HG03066 (cell line): ENCODE measurements around the gene ADGRG2.

ENCODE experiments used
- ATAC-seq: cut with Tn5 transposase; IDR thresholded peaks from one replicate; pipeline ENCODE4 v1.9.1; 2021; ENCODE audit warnings: low read depth; ENCODE audit not compliant: unreplicated experiment

Gene ADGRG2

GRCh38 chrX:18964026-18964425, 158.2 kb downstream of the ADGRG2 start:
- ATAC-seq = no peak

- no peak for ATAC-seq
Observed at GRCh38 chrX:18962329-18962728, 159.9 kb downstream of the ADGRG2 start.

- no peak for ATAC-seq
Observed at GRCh38 chrX:18961686-18962085, 160.6 kb downstream of the ADGRG2 start.

DNA sequence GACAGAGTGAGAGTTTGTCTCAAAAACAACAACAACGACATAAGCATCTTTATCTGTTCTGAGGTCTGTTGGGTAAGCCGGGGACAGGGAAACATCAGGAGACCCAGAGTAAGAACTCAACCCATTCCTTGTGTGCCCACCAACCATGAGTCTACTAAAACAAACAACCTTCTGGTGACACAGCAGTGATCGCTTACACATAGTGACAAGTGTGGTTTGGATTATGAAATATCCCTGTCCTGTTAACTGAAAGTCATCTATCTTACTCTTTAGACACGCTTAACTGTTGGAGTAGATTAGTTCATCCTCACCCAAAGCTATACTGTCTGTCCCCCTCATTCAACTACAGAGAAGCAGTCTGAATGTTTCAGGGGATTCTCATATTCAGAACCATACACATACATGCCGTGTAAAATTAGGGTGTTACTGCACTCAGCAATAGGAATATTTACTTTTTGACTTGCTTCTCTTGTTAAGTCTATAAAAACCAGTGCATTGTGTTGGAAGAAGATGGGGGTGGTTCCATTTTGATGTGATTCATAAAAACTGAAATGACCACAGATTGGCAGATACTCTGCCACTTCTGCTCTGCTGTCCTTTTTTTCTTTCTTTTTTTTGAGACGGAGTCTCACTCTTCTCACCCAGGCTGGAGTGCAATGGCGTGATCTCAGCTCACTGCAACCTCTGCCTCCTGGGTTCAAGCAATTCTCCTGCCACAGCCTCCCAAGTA, 165.8 kb downstream of the ADGRG2 start:
- ATAC-seq = no peak

GRCh38 chrX:18955676-18956075, 166.6 kb downstream of the ADGRG2 start:
- ATAC-seq = no peak

DNA sequence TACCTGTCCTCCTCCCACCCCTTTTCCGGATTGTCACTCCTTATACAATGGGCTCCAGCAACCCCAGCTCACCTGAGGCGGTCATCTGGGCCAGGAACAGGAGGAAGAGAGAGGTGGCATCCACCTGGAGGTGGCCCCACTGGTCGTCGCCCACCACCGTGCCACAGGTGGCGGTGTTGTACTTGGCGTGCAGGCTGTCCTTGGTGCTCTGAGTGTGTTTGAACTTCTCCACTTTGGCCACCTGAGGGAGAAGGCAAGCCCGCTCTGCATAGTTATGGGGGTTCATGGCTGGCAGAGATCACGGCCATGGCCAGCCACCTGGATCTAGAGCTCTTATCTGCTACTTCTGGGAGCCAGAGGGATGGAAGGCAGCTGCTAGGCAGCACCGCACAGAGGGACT, 171.2 kb downstream of the ADGRG2 start:
- no peak for ATAC-seq

GRCh38 chrX:18949944-18950301, 172.3 kb downstream of the ADGRG2 start:
- ATAC-seq = no peak

- no peak for ATAC-seq
Observed at GRCh38 chrX:18949291-18949943, 172.9 kb downstream of the ADGRG2 start.

DNA sequence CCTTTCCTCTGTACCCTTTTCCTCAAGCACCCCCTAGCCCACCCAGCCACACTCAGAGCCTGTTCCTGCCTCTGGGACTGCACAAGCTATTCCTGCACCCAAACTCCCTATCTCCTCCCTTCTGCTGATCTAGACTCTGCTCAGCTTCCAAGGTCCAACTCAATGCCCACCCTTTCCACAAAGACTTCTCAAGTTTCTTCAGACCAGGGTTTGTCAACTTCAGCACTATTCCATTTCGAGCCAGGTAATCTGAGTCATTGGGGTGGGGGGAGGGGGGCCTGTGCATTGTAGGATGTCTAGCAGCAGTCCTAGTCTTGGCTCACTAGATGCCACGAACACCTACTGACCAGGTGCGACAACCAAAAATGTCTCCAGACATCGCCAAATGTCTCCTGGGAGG, 175.7 kb downstream of the ADGRG2 start:
- no peak for ATAC-seq

DNA sequence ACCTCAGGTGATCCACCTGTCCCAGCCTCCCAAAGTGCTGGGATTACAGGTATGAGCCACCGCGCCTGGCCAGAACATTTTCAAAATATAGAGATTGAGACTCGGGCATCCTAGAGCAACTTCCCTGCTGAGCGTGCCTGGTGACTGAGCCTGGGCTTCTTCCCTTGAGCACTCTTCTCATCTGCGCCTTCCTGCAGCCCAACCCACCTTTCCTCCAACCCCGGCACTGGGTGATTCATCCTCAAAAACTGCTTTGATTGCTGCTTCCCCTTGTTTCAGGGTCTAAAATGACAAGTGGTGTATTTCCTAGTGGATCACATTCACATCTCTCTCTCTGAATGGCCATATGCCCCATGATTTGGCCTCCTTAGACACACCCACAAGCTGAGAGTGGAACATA, 176.1 kb downstream of the ADGRG2 start:
- no peak for ATAC-seq

DNA sequence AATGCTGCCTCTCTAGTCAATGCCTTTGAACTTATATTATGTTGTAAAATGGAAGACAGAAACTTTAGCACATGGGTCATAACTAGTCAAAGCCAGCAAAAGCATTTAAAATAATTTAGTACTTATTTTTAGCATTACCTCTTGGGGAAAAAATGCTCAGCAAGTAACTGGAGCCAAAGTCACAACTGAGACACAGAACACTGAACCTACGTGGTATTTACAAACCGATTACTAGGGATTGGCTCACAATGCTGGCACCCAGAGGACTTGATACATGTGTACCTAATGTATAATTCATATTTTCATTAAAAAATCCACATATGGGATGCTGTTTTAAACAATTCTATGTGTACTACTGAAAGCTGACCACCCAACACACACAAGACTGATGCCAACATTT, 176.8 kb downstream of the ADGRG2 start:
- ATAC-seq = no peak

- ATAC-seq = no peak
Observed at GRCh38 chrX:18944482-18944881, 177.8 kb downstream of the ADGRG2 start.

DNA sequence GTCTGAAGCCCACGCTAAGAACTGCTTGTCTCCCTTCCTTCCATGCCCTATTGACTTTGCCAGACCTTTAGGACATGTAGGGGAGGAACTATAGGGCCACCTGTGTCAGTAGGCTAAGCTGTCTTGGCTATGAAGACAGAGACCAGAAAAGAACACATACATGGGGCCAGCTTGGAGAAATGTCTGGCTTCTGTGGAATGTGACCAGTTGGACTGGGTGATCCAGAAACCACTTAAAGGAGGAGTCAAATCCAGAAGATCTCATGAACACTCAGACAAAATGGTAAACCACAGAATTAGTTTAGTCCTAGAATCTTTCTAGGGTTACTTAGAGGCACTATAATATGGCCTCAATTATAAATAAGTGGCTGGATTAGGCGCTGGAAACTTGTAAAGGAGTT, 180.4 kb downstream of the ADGRG2 start:
- no peak for ATAC-seq
